ENCODE results near the gene HOXA3. TPM values are rescaled to one million over a fixed set of nuclear protein-coding genes. Genes with fewer than 3 reads are reported as not detected.
A peak's percentile ranks its signal among the peaks of the same experiment; 100 is the strongest.

HOXA3 gene
- total and polyA plus RNA-seq, 7 donors, result 0.65 to 5.6 (median 3.3) TPM

DNA sequence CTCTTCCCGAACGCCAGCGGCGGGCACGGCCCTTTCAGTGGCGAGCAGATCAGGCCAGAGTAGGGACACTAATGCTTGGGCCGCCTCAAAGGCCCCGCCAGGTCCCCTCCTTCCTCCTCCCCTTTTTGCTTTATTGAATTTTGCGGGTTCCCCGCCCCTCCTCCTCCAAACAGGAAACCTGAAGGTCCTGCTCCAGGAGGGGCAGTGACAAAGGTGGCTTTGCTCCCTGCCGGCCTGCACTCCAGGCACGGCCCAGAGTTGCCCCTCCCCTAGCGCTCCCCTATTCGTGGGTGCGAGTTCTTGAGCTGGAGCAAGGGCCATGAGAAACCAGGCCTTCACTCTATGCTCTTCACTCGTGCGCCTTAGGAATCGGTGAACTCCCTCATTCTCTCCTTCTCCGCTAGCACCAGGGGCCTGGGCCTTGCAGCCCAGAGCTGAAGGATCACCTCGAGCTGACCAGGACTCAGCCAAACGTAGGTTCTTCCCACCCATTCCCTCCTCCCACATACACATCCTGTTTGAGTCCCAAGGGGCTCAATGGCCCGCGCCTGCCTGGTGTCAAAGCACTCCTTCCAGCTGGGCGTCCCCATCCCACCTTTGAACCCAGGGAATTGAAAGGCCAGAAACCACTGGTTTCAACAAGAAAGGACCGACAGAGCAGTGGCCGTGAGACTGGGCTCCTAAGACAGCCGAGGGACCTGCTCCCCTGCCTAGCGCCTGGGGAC lies 4.2 kb downstream of the HOXA3 start:
- intact Hi-C loops (cut with DNase I), result loop anchor here in 1 of 2 donors (10.0 kb wide), 1 partner anchor 753 kb away; no protein-coding TSS in a partner anchor
- ATAC-seq (peak in 3 of 4 donors; percentile 4 to 29 (median 17)), DNase-seq (peak; percentile 44 to 82)
- H3K27me3 ChIP-seq (ENCODE audit: insufficient read depth in 3 of 3, low read length in 2 of 3), result no peaks in the 10 kb centered on the region
- TF ChIP-seq, protein P1, sequence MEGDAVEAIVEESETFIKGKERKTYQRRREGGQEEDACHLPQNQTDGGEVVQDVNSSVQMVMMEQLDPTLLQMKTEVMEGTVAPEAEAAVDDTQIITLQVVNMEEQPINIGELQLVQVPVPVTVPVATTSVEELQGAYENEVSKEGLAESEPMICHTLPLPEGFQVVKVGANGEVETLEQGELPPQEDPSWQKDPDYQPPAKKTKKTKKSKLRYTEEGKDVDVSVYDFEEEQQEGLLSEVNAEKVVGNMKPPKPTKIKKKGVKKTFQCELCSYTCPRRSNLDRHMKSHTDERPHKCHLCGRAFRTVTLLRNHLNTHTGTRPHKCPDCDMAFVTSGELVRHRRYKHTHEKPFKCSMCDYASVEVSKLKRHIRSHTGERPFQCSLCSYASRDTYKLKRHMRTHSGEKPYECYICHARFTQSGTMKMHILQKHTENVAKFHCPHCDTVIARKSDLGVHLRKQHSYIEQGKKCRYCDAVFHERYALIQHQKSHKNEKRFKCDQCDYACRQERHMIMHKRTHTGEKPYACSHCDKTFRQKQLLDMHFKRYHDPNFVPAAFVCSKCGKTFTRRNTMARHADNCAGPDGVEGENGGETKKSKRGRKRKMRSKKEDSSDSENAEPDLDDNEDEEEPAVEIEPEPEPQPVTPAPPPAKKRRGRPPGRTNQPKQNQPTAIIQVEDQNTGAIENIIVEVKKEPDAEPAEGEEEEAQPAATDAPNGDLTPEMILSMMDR (IDR thresholded peaks at IDR 0.05), result no peak
- peaks cover 0 to 26% of the 10 kb centered on the region in 2 donors for H3K36me3 ChIP-seq (ENCODE audit: insufficient read depth in 1 of 2, low read depth in 1 of 2)
- H3K4me1 ChIP-seq, result peaks cover 29% of the 10 kb centered on the region
- peak overlapping the region; percentile 84 for H3K27ac ChIP-seq
- WGBS, 3 donors, result 4 to 10% (median 4%) methylated on average over 27 to 28 of the region's 28 CpGs
- peak overlapping the region; percentile 75 for H3K4me3 ChIP-seq
- no peaks in the 10 kb centered on the region for H3K9me3 ChIP-seq

DNA sequence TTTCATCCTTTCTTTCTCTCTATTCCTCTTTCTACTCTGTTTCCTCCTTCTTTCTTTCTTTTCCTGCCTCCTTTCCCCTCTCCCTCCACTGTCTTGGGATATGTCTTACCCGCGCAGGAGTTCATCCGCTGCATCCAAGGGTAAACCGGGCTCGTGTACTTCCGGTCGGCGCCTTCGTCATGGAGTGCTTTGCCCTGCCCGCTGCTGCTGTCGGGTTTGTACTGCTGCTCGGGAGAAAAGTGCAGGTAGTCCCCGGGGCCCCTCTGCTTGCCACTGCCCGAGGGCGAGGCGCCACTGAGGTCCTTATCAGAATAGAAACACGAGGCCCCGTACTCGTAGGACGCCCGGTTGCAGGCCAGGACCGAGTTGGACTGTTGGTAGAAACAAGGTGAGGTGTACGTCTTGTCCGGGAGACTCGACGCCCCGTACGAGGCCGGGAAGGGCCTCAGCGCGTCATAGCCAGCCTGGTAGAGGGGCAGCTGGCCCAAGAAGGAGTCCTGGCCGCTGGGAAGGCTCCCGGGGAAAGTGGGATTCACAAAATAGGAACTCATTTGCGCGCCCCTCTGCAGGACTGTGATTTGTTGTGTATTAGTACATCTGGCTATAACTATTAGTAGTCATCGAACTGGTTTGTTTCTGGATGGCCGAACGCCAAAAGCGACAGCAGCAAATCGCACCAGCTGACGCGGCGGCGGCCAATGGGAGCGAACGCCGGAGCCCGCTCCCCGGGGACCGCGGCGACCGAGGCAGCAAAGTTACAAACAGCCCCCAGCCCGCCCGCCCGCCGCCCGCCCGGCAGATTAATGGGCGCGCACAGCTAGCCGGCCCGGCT lies 5.0 kb downstream of the HOXA3 start, which contains the start of gene HOXA6:
Gene HOXA6, minus strand, starts transcription at position 576 of the 832 bp plus-strand sequence. Its CDS starts 25 bp downstream, at position 551.
- Histone ChIP-seq H3K27ac (peak within 1 kb of the TSS; percentile 84), H3K27me3 (ENCODE audit: insufficient read depth in 3 of 3, low read length in 2 of 3) (no peaks in the 10 kb centered on the region), H3K4me3 (peak within 1 kb of the TSS; percentile 75), H3K4me1 (peaks cover 23% of the 10 kb centered on the region), H3K9me3 (no peaks in the 10 kb centered on the region), H3K36me3 (ENCODE audit: insufficient read depth in 1 of 2, low read depth in 1 of 2) (peaks cover 0 to 30% of the 10 kb centered on the region in 2 donors)
- intact Hi-C loops (cut with DNase I), result loop anchor here in 1 of 2 donors (10.0 kb wide), 1 partner anchor 753 kb away; no protein-coding TSS in a partner anchor
- 16 to 22% (median 19%) methylated on average over 60 to 63 of the region's 63 CpGs for WGBS, 3 donors
- TF ChIP-seq, protein P1 (IDR thresholded peaks at IDR 0.05), result no peak
- ATAC-seq, result peak in 3 of 4 donors; percentile 29 to 57 (median 34)
- peak; percentile 78 to 91 for DNase-seq

DNA sequence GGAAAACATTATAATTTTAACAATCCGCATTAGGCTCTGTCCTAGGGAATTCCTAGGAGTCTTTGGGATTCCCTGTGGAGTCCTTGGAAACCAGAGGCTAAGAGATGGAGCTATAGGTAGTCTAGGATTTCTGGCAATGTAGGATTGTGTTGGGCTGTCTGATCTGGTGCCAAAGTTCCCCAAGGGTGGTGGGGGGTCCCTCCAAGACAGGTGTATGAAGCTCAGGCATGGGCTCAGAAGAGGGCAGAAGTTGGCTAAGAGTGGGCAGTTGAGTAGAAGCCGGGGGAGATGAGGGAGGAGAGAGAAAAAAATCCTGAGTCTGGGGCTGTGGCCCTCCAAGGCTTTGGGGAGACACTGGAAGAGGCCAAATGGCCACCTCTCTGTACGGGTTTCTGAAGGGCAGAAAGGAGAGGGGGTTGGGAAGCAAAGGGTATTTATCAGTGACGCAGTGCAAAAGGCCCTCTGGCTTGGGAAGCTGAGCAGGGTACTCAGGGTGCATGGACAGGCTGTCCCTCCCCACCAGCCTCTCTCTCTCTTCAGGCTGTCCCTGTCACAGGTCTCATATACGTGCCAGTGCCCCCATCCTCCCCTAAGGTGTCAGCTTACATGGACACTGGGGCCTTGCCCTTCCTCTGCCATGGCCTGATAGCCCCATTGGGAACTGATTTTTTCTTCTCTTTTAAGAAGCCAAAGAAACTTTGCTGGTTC lies 5.7 kb downstream of the HOXA3 start:
- TF ChIP-seq, protein P1 (IDR thresholded peaks at IDR 0.05), result no peak
- Histone ChIP-seq H3K9me3 (no peaks in the 10 kb centered on the region), H3K27me3 (ENCODE audit: insufficient read depth in 3 of 3, low read length in 2 of 3) (no peaks in the 10 kb centered on the region), H3K4me3 (peak overlapping the region; percentile 75), H3K27ac (peak overlapping the region; percentile 84), H3K4me1 (peaks cover 23% of the 10 kb centered on the region), H3K36me3 (ENCODE audit: insufficient read depth in 1 of 2, low read depth in 1 of 2) (peaks cover 0 to 33% of the 10 kb centered on the region in 2 donors)
- ATAC-seq (peak in 2 of 4 donors; percentile 29 to 33), DNase-seq (peak in 1 of 2 donors; percentile 71)
- 48 to 64% (median 53%) methylated on average over 5 of the region's 5 CpGs for WGBS, 3 donors
- intact Hi-C loops (cut with DNase I), result loop anchor here in 1 of 2 donors (10.0 kb wide), 1 partner anchor 752 kb away; no protein-coding TSS in a partner anchor

DNA sequence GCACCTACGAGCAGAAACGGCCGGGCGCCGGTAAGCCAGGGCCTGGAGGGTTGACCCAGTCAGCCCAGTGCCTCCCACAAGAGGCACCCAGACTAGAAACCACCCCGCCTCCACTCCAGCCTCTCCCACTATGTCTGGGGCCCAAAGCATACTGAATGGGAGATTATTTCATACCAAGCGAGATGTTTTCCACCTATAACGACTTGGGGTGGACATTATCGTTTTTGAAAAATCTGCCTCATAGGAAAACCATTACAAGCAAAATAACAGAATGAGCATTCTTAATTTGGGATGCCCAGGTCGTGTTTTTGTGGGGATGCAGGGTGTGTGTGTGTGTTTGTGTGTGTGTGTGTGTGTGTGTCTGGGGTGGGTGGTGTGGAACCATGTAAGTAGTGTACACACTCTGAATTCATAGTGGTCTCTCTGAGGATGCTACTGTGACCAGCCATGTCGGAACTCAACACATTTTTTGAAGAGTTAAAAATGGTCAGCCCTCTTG lies 6.4 kb downstream of the HOXA3 start:
- peaks cover 0 to 37% of the 10 kb centered on the region in 2 donors for H3K36me3 ChIP-seq (ENCODE audit: insufficient read depth in 1 of 2, low read depth in 1 of 2)
- intact Hi-C loops (cut with DNase I), result loop anchor here in 1 of 2 donors (10.0 kb wide), 1 partner anchor 751 kb away; no protein-coding TSS in a partner anchor
- H3K27me3 ChIP-seq (ENCODE audit: insufficient read depth in 3 of 3, low read length in 2 of 3), result no peaks in the 10 kb centered on the region
- DNase-seq (no peak), ATAC-seq (no peak)
- H3K27ac ChIP-seq, result peak overlapping the region; percentile 84
- no peaks in the 10 kb centered on the region for H3K9me3 ChIP-seq
- peaks cover 23% of the 10 kb centered on the region for H3K4me1 ChIP-seq
- peak overlapping the region; percentile 11 for H3K4me3 ChIP-seq
- 85 to 87% (median 85%) methylated on average over 11 of the region's 11 CpGs for WGBS, 3 donors
- TF ChIP-seq, protein P1 (IDR thresholded peaks at IDR 0.05), result no peak

Data from psoas muscle (tissue), 8 donors.